H1 (cell line): ENCODE data around the gene LGALS16. TPM values are rescaled to one million over a fixed set of nuclear protein-coding genes. Genes with fewer than 3 reads are reported as not detected.

ENCODE experiments used
- CTCF ChIA-PET: fragments of 300-600 bp; sonication (Branson Sonifier 250); formaldehyde crosslinking; loops from one replicate; lab custom pipeline; 2021; ENCODE audit not compliant: partially characterized antibody; lab: Charles Lee
- POLR2A ChIA-PET: fragments of 300-600 bp; sonication (Branson Sonifier 250); formaldehyde crosslinking; loops from one replicate; lab custom pipeline; 2021; ENCODE audit warnings: inconsistent platforms; ENCODE audit not compliant: partially characterized antibody; lab: Charles Lee
- DNase-seq, 2 experiments: peaks; one replicate each; pipeline versions ENCODE4 v3.0.0 to v3.0.0-alpha.2; 2010 to 2022; ENCODE audit warnings: low spot score in 2 of 2, low read depth in 1 of 2, mixed read lengths in 1 of 2
- FAIRE-seq: peaks from 2 replicates; lab custom pipeline; 2011; peaks lifted over from hg19 to GRCh38; lab: Jason Lieb, UNC
- H2AFZ ChIP-seq: 2 replicates; pipeline ENCODE4 v1.8.1; 2012; ENCODE audit warnings: low read length, inconsistent platforms
- H2AK5ac ChIP-seq: 2 replicates; pipeline ENCODE4 v1.6.1; 2013; ENCODE audit warnings: low read depth, low read length
- H2BK120ac ChIP-seq: replicated peaks from 2 replicates; pipeline ENCODE3; 2013; ENCODE audit warnings: low read depth, low read length, inconsistent platforms
- H2BK12ac ChIP-seq: 2 replicates; pipeline ENCODE4 v1.6.1; 2013; ENCODE audit warnings: low read depth, low read length
- H2BK15ac ChIP-seq: 2 replicates; pipeline ENCODE4 v1.6.1; 2013; ENCODE audit warnings: low read length
- H2BK20ac ChIP-seq: 2 replicates; pipeline ENCODE4 v1.6.1; 2013; ENCODE audit warnings: low read length
- H2BK5ac ChIP-seq: 2 replicates; pipeline ENCODE4 v1.6.1; 2013; ENCODE audit warnings: low read depth, low read length
- H3K14ac ChIP-seq: 2 replicates; pipeline ENCODE4 v1.6.1; 2013; ENCODE audit warnings: inconsistent platforms; ENCODE audit not compliant: insufficient read length
- H3K18ac ChIP-seq: 2 replicates; pipeline ENCODE4 v1.6.1; 2013; ENCODE audit warnings: low read length; ENCODE audit errors: extremely low read depth
- H3K23ac ChIP-seq: 2 replicates; pipeline ENCODE4 v1.6.1; 2013; ENCODE audit warnings: inconsistent platforms; ENCODE audit not compliant: insufficient read length
- H3K23me2 ChIP-seq: 2 replicates; pipeline ENCODE4 v1.6.1; 2013; ENCODE audit warnings: low read depth, low read length
- H3K27ac ChIP-seq: 2 replicates; pipeline ENCODE4 v1.6.1; 2011; ENCODE audit warnings: low read depth, low read length, inconsistent platforms
- H3K27me3 ChIP-seq, 4 experiments: replicated peaks in 1 of 4; 1 replicate in 1 of 4; 2 replicates in 3 of 4; pipeline versions ENCODE4 v1.6.1 to v1.8.1; 2011 to 2013; ENCODE audit warnings: low read length in 3 of 4, mild to moderate bottlenecking in 3 of 4, inconsistent platforms in 2 of 4, mixed read lengths in 2 of 4, moderate library complexity in 1 of 4; ENCODE audit not compliant: control insufficient read depth in 3 of 4, insufficient read depth in 3 of 4; ENCODE audit errors: extremely low read depth in 1 of 4
- H3K36me3 ChIP-seq, 4 experiments: 2 replicates each; pipeline versions ENCODE4 v1.6.1 to v1.8.1; 2011 to 2013; ENCODE audit warnings: mild to moderate bottlenecking in 4 of 4, low read length in 3 of 4, moderate library complexity in 2 of 4, control low read depth in 1 of 4, inconsistent platforms in 1 of 4; ENCODE audit not compliant: insufficient read depth in 4 of 4, control insufficient read depth in 2 of 4
- H3K4ac ChIP-seq: replicated peaks from 2 replicates; pipeline ENCODE3; 2013; ENCODE audit warnings: low read length, low read depth, mixed read lengths, inconsistent platforms; ENCODE audit not compliant: insufficient read length
- H3K4me1 ChIP-seq, 4 experiments: replicated peaks in 1 of 4; 1 replicate in 1 of 4; 2 replicates in 3 of 4; pipeline versions ENCODE4 v1.6.1 to v1.8.1; 2011 to 2013; ENCODE audit warnings: low read length in 3 of 4, inconsistent platforms in 2 of 4, mixed read lengths in 1 of 4; ENCODE audit not compliant: insufficient read depth in 4 of 4, control insufficient read depth in 3 of 4
- H3K4me2 ChIP-seq, 2 experiments: 2 replicates each; pipeline versions ENCODE4 v1.6.1 to v1.8.1; 2011 to 2013; ENCODE audit warnings: low read depth in 2 of 2, low read length in 2 of 2, control low read depth in 1 of 2, inconsistent platforms in 1 of 2, mild to moderate bottlenecking in 1 of 2; ENCODE audit not compliant: insufficient read depth in 1 of 2
- H3K4me3 ChIP-seq, 4 experiments: fragments of 200-600, 300-600 bp in 1 of 4; sonication (generic), shearing (Covaris generic), sonication (Bioruptor Twin) in 1 of 4; 2 replicates each; pipeline versions ENCODE4 v1.5.1 to v1.8.1; 2011 to 2016; ENCODE audit warnings: low read length in 4 of 4, low read depth in 3 of 4, control low read depth in 2 of 4, inconsistent platforms in 2 of 4, mild to moderate bottlenecking in 2 of 4, mixed read lengths in 1 of 4, moderate library complexity in 1 of 4; ENCODE audit not compliant: insufficient read depth in 2 of 4; ENCODE audit errors: extremely low read depth in 1 of 4
- H3K56ac ChIP-seq: replicated peaks from 2 replicates; pipeline ENCODE3; 2013; ENCODE audit warnings: low read depth, mild to moderate bottlenecking, mixed read lengths, low read length, inconsistent platforms; ENCODE audit not compliant: insufficient read length
- H3K79me1 ChIP-seq: 2 replicates; pipeline ENCODE4 v1.6.1; 2013; ENCODE audit warnings: low read depth, low read length, control low read depth
- H3K79me2 ChIP-seq, 2 experiments: 2 replicates each; pipeline versions ENCODE4 v1.6.1 to v1.8.1; 2012 to 2013; ENCODE audit warnings: low read length in 2 of 2, mild to moderate bottlenecking in 2 of 2, inconsistent platforms in 1 of 2; ENCODE audit not compliant: insufficient read depth in 2 of 2, control insufficient read depth in 1 of 2
- H3K9ac ChIP-seq, 4 experiments: replicated peaks in 1 of 4; 1 replicate in 1 of 4; 2 replicates in 3 of 4; pipeline versions ENCODE4 v1.6.1 to v1.8.1; 2011 to 2013; ENCODE audit warnings: low read depth in 3 of 4, low read length in 3 of 4, control low read depth in 2 of 4, mild to moderate bottlenecking in 2 of 4, moderate library complexity in 2 of 4, inconsistent platforms in 1 of 4; ENCODE audit errors: extremely low read depth in 1 of 4
- H3K9me3 ChIP-seq, 2 experiments: 2 replicates each; pipeline versions ENCODE4 v1.6.1 to v1.8.1; 2012 to 2013; ENCODE audit warnings: mild to moderate bottlenecking in 2 of 2, moderate library complexity in 2 of 2, control low read depth in 1 of 2, inconsistent platforms in 1 of 2, low read depth in 1 of 2, low read length in 1 of 2, mixed read lengths in 1 of 2; ENCODE audit not compliant: insufficient read depth in 2 of 2
- H4K20me1 ChIP-seq, 2 experiments: replicated peaks in 1 of 2; 2 replicates each; pipeline versions ENCODE3 to v1.8.1; 2011 to 2013; ENCODE audit warnings: inconsistent platforms in 2 of 2, low read length in 2 of 2, mild to moderate bottlenecking in 1 of 2; ENCODE audit not compliant: insufficient read depth in 2 of 2, control insufficient read depth in 1 of 2
- H4K5ac ChIP-seq: 2 replicates; pipeline ENCODE4 v1.6.1; 2013; ENCODE audit warnings: low read length, low read depth, mixed read lengths, inconsistent platforms; ENCODE audit not compliant: insufficient read length
- H4K8ac ChIP-seq: 2 replicates; pipeline ENCODE4 v1.8.0; 2013; ENCODE audit warnings: mild to moderate bottlenecking, moderate library complexity, low read length, inconsistent platforms; ENCODE audit not compliant: insufficient read depth; ENCODE audit errors: extremely low read depth
- H4K91ac ChIP-seq: replicated peaks from 2 replicates; pipeline ENCODE3; 2013; ENCODE audit warnings: low read length, mixed read lengths, inconsistent platforms; ENCODE audit not compliant: insufficient read length
- ASH2L ChIP-seq: fragments of 200-600, 300-600 bp; sonication (generic); IDR thresholded peaks from one replicate; pipeline ENCODE4 v1.7.1; 2017; ENCODE audit warnings: low read length
- BRCA1 ChIP-seq: IDR thresholded peaks from 2 replicates; pipeline ENCODE4 v1.6.1; 2012; ENCODE audit warnings: low read depth, low read length, improper control_type of control experiment
- MAFK ChIP-seq: IDR thresholded peaks from 2 replicates; pipeline ENCODE4 v1.6.1; 2012; ENCODE audit warnings: low read depth, mild to moderate bottlenecking, improper control_type of control experiment, low read length
- SP4 ChIP-seq: IDR thresholded peaks from 2 replicates; pipeline ENCODE4 v1.6.1; 2012; ENCODE audit warnings: low read length, inconsistent platforms
- WGBS, 2 experiments: shearing (Covaris generic) in 1 of 2; methylation state at CpG; one replicate each; pipeline versions ENCODE4 v1.1.6 to v1.1.7; 2013 to 2015; ENCODE audit warnings: low lambda C conversion rate in 2 of 2, mixed read lengths in 2 of 2, inconsistent platforms in 1 of 2, low coverage in 1 of 2, missing lambda C conversion rate in 1 of 2; ENCODE audit not compliant: insufficient replicate concordance in 2 of 2, insufficient coverage in 1 of 2, insufficient read length in 1 of 2; ENCODE audit errors: extremely low coverage in 1 of 2, missing lambda C conversion rate in 1 of 2; 5-methylcytosine and 5-hydroxymethylcytosine counted together
- polyA plus RNA-seq, 7 experiments: library from polyadenylated mRNA; depleted of rRNA in 3 of 7; stranded (reverse) in 5 of 7; unstranded in 2 of 7; fragments of >200 nt in 5 of 7; fragments of 200-250 nt in 2 of 7; gene quantifications; 1 replicate in 5 of 7; 2 replicates in 1 of 7; 4 replicates in 1 of 7; pipeline versions ENCODE4 v1.2.1 to v1.2.3, GENCODE V29; 2011 to 2013; ENCODE audit warnings: missing spikeins in 2 of 7, mixed read lengths in 2 of 7
- total RNA-seq: library from RNA; stranded (reverse); fragmentation: NEBNext Ultra II Directional; extraction: Animal tissue kit (Norgen Biotek cat#: 25700); gene quantifications from 2 replicates; pipeline ENCODE4 v1.2.1, GENCODE V29; 2021

The LGALS16 gene
- total and polyA plus RNA-seq, 2 of the 8 experiments (the other 6 are each of a cell fraction or from before 2014, with no cell fraction given) = not detected

GRCh38 chr19:39684267-39684666 lies 28.6 kb downstream of the LGALS16 start:
- H2BK5ac ChIP-seq = no peak overlapping the region
- H3K56ac ChIP-seq = no peak overlapping the region
- H4K5ac ChIP-seq = no peak overlapping the region
- DNase-seq (no peak), FAIRE-seq (no peak)
- H3K79me2 ChIP-seq = no peaks in the 10 kb centered on the region
- H4K8ac ChIP-seq = no peak overlapping the region
- no peak overlapping the region for H3K14ac ChIP-seq
- no peaks in the 10 kb centered on the region for H3K9me3 ChIP-seq
- WGBS, 2 experiments = 93% methylated on average over 5 of the region's 5 CpGs; no CpG with 5 or more reads in 1 of the 2 experiments
- CTCF ChIA-PET = interaction anchor here (0.7 to 1.0 kb wide), 3 partner anchors 10 to 152 kb away, joined by 3 read pairs; no protein-coding TSS in a partner anchor
- no peak overlapping the region for H2BK120ac ChIP-seq
- no peak overlapping the region for H2BK15ac ChIP-seq
- no peak overlapping the region for H3K27ac ChIP-seq
- no peak overlapping the region for H3K9ac ChIP-seq
- no peak overlapping the region for H3K23ac ChIP-seq
- no peak overlapping the region for H2BK20ac ChIP-seq
- H2BK12ac ChIP-seq = no peak overlapping the region
- POLR2A ChIA-PET = no interaction called here
- H2AK5ac ChIP-seq = no peak overlapping the region
- H3K36me3 ChIP-seq = no peaks in the 10 kb centered on the region
- no peaks in the 10 kb centered on the region for H3K27me3 ChIP-seq
- H2AFZ ChIP-seq = peak overlapping the region; percentile 57; the same call in 1 of the 2 replicates
- no peaks in the 10 kb centered on the region for H3K79me1 ChIP-seq
- H4K91ac ChIP-seq = no peak overlapping the region
- no peak overlapping the region for H3K4me3 ChIP-seq
- H3K23me2 ChIP-seq = no peaks in the 10 kb centered on the region; the same call in 1 of the 2 replicates
- H3K18ac ChIP-seq = no peak overlapping the region
- peaks cover 0 to 4% of the 10 kb centered on the region in 2 experiments for H4K20me1 ChIP-seq
- H3K4me2 ChIP-seq = no peak overlapping the region
- H3K4me1 ChIP-seq = no peaks in the 10 kb centered on the region
- H3K4ac ChIP-seq = no peak overlapping the region
- TF ChIP-seq MAFK = no peak
- no peak for TF ChIP-seq ASH2L
- TF ChIP-seq BRCA1 = no peak
- TF ChIP-seq SP4 = no peak
